C4-2B (cell line): ENCODE data around the gene TMEM132D.

Experiments
- H3K27ac ChIP-seq: fragments of 450-650 bp; 2 replicates; pipeline ENCODE4 v1.5.1; 2017
- ZFX ChIP-seq: fragments of 450-650 bp; IDR thresholded peaks from 2 replicates; pipeline ENCODE4 v1.6.1; 2017
- TF ChIP-seq, protein P1 (sequence below): fragments of 450-650 bp; conservative IDR thresholded peaks from 2 replicates; pipeline ENCODE4 v1.5.1; 2017; ENCODE audit warnings: mild to moderate bottlenecking

TMEM132D gene

DNA sequence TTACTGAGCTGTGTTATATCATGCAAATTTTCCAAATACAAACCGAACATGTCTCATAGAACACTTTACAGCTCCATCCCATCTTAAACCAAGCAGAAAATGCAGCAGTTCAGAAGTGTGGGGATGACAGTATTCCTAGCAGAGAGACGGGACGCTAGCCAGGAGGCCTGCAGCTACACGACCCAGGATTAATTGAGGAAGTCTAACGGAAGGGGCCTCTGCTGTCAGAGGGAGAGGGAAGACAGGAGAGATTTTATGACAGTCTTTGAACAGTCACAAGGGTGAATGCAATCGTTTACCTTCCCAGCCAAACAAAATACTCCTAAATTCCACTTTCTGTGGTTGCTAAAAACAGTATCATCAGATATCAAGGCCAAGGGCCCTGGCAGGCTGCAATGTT, 261.9 kb downstream of the TMEM132D start:
- H3K27ac ChIP-seq: no peak overlapping the region
- TF ChIP-seq, protein P1, sequence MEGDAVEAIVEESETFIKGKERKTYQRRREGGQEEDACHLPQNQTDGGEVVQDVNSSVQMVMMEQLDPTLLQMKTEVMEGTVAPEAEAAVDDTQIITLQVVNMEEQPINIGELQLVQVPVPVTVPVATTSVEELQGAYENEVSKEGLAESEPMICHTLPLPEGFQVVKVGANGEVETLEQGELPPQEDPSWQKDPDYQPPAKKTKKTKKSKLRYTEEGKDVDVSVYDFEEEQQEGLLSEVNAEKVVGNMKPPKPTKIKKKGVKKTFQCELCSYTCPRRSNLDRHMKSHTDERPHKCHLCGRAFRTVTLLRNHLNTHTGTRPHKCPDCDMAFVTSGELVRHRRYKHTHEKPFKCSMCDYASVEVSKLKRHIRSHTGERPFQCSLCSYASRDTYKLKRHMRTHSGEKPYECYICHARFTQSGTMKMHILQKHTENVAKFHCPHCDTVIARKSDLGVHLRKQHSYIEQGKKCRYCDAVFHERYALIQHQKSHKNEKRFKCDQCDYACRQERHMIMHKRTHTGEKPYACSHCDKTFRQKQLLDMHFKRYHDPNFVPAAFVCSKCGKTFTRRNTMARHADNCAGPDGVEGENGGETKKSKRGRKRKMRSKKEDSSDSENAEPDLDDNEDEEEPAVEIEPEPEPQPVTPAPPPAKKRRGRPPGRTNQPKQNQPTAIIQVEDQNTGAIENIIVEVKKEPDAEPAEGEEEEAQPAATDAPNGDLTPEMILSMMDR: no peak

DNA sequence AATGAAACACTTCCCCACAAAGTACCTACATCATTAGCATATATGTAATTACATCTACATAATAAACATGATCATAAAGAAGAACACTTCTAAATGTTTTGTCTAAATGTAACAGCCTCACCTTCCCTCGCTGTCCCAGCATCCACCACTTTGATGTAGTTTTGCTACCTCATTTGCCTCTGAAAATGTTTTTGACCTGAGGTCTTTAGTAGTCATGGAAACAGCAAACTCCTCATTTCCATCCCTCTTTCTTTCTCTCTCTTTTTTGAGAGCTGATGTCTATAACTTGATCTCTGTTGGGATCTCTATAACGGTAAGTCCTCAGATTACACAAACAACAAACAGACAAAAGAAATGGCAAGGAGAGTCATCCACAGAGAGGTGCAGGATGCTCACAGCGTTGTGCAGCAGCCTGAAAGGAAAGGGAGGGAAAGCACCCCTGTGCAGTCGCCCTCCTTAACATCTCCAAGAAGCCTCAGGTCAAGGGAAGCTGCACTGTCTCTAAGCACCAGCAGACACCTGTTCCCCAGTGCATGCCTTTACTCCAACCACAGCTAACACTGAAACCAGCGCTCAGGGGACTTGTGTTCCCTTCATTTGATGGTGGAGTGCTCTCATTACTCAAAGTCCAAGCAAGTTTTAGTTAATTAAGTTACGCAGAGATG, 268.7 kb downstream of the TMEM132D start:
- TF ChIP-seq, protein P1: no peak
- TF ChIP-seq ZFX: no peak
- H3K27ac ChIP-seq: no peak overlapping the region

DNA sequence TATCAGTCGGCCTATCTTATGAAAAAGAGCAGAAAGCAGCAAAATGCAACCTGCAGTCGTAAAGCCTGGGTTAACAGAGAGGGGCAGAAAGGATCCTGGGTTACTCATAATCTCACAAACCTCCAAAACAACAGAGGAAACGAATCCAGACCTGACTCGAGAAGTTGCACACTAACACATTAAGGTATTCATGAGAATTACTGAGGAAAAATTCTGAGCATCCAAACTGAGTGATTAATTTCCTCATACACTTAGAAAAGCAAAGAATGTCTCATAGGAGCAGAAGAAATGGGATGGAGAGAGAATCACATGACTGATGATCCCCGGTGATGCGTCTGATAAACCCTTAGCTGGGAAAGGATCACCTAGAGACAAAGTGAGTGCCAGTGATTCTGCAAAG, 272.5 kb downstream of the TMEM132D start:
- TF ChIP-seq ZFX: no peak
- H3K27ac ChIP-seq: no peak overlapping the region

DNA sequence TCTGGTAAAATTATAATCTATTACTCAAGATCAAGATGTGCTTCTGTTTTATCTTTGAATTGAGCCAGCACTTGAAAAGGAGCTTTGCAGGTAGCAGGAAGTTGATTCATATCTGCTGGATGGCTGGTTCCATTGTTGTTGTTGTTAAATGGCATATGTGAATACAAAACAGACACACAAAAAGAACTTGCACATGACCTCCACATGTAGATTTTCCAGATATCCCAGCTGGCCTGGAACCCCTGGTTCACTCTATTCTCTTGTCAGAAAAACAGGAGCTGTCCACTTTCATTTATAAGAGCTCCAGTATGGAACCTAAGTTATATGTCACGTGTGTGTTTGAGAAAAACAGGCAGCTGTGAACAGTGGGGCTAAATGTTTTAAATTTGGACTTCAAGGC, 273.9 kb downstream of the TMEM132D start:
- TF ChIP-seq, protein P1: no peak
- TF ChIP-seq ZFX: no peak
- H3K27ac ChIP-seq: no peak overlapping the region

DNA sequence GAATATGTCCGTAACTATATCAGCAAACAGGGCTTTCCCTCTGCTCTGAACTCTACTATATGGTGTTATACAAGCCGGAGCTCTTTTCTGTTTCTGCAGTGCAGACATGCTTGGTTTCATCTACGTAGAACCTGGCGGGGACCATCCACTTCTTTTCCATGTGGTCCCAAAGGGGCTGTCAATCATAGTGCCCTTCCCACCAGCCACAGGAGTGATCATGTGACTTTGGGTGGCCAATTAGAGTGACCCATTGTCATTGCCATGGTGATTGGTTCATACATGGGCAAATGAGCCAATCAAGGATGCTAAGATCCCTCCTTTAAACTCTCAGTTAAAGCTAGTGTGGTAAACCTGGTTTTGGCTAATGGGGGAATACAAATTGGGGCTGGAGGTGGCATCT, 281.3 kb downstream of the TMEM132D start:
- TF ChIP-seq ZFX: no peak
- TF ChIP-seq, protein P1: no peak
- no peak overlapping the region for H3K27ac ChIP-seq

DNA sequence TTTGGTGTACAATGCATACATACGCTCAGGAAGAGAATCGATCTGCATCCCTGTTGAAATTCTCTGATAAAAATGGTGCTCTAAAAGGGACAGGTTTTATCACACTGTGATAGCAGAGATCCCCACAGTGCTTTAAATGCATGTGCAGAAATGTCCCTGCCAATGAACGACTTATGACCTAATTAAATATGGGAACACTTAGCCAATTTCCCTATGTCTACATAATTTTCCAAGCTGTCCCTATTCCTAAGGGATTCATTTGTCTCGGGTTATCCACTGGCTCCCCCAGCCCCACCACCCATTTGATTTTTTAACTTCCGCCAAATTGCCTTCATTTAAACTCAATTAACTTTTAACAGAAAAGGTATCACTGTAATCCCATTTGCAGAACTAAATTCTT, 284.6 kb downstream of the TMEM132D start:
- H3K27ac ChIP-seq: no peak overlapping the region
- TF ChIP-seq, protein P1: no peak
- TF ChIP-seq ZFX: no peak

DNA sequence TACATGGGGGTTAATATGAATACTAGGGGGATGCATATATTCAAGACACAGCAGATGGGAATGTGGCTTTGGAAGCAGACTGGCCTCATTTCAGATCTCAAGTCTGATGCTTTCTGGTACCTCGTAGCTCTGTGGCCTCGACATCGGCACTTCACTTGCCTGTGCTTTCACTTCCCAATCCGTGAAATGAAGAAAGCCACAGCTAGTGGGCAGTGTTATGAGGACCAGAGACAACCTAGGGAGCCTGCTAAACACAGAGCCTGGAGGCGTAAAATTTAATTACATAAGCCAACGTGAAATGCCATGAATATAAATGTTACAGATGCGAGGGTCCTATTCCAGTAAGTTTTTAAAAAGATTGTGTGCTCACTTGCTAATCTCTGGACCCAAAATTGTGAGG, 286.0 kb downstream of the TMEM132D start:
- H3K27ac ChIP-seq: no peak overlapping the region
- TF ChIP-seq, protein P1: no peak
- no peak for TF ChIP-seq ZFX

DNA sequence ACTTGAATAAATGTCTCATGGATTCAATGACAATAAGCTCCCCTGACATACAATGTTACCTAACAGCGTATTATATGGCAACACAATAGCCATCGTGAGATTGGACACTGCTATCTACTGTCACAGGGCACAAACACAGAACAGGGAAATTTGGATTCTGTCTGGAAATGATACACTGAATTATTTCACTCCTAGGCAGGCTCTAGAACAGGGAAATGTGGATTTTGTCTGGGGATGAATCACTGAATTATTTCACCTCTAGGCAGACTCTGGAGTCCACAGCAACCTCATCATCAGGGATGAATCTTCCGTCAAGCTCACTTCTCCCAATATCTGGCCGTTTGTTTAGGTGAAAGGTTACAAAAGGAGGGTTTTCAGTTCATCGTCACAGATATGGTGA, 288.8 kb downstream of the TMEM132D start:
- H3K27ac ChIP-seq: no peak overlapping the region
- TF ChIP-seq, protein P1: no peak
- no peak for TF ChIP-seq ZFX
